H1 (cell line): ENCODE data around the gene OR12D1. TPM values are rescaled to one million over a fixed set of nuclear protein-coding genes. Genes with fewer than 3 reads are reported as not detected.

ENCODE experiments used
- CTCF ChIA-PET: fragments of 300-600 bp; sonication (Branson Sonifier 250); formaldehyde crosslinking; loops from one replicate; lab custom pipeline; 2021; ENCODE audit not compliant: partially characterized antibody; lab: Charles Lee
- POLR2A ChIA-PET: fragments of 300-600 bp; sonication (Branson Sonifier 250); formaldehyde crosslinking; loops from one replicate; lab custom pipeline; 2021; ENCODE audit warnings: inconsistent platforms; ENCODE audit not compliant: partially characterized antibody; lab: Charles Lee
- DNase-seq, 2 experiments: peaks; one replicate each; pipeline versions ENCODE4 v3.0.0 to v3.0.0-alpha.2; 2010 to 2022; ENCODE audit warnings: low spot score in 2 of 2, low read depth in 1 of 2, mixed read lengths in 1 of 2
- FAIRE-seq: peaks from 2 replicates; lab custom pipeline; 2011; peaks lifted over from hg19 to GRCh38; lab: Jason Lieb, UNC
- H2AFZ ChIP-seq: 2 replicates; pipeline ENCODE4 v1.8.1; 2012; ENCODE audit warnings: low read length, inconsistent platforms
- H2AK5ac ChIP-seq: 2 replicates; pipeline ENCODE4 v1.6.1; 2013; ENCODE audit warnings: low read depth, low read length
- H2BK120ac ChIP-seq: replicated peaks from 2 replicates; pipeline ENCODE3; 2013; ENCODE audit warnings: low read depth, low read length, inconsistent platforms
- H2BK12ac ChIP-seq: 2 replicates; pipeline ENCODE4 v1.6.1; 2013; ENCODE audit warnings: low read depth, low read length
- H2BK15ac ChIP-seq: 2 replicates; pipeline ENCODE4 v1.6.1; 2013; ENCODE audit warnings: low read length
- H2BK20ac ChIP-seq: 2 replicates; pipeline ENCODE4 v1.6.1; 2013; ENCODE audit warnings: low read length
- H2BK5ac ChIP-seq: 2 replicates; pipeline ENCODE4 v1.6.1; 2013; ENCODE audit warnings: low read depth, low read length
- H3K14ac ChIP-seq: 2 replicates; pipeline ENCODE4 v1.6.1; 2013; ENCODE audit warnings: inconsistent platforms; ENCODE audit not compliant: insufficient read length
- H3K18ac ChIP-seq: 2 replicates; pipeline ENCODE4 v1.6.1; 2013; ENCODE audit warnings: low read length; ENCODE audit errors: extremely low read depth
- H3K23ac ChIP-seq: 2 replicates; pipeline ENCODE4 v1.6.1; 2013; ENCODE audit warnings: inconsistent platforms; ENCODE audit not compliant: insufficient read length
- H3K23me2 ChIP-seq: 2 replicates; pipeline ENCODE4 v1.6.1; 2013; ENCODE audit warnings: low read depth, low read length
- H3K27ac ChIP-seq: 2 replicates; pipeline ENCODE4 v1.6.1; 2011; ENCODE audit warnings: low read depth, low read length, inconsistent platforms
- H3K27me3 ChIP-seq, 4 experiments: replicated peaks in 1 of 4; 1 replicate in 1 of 4; 2 replicates in 3 of 4; pipeline versions ENCODE4 v1.6.1 to v1.8.1; 2011 to 2013; ENCODE audit warnings: low read length in 3 of 4, mild to moderate bottlenecking in 3 of 4, inconsistent platforms in 2 of 4, mixed read lengths in 2 of 4, moderate library complexity in 1 of 4; ENCODE audit not compliant: control insufficient read depth in 3 of 4, insufficient read depth in 3 of 4; ENCODE audit errors: extremely low read depth in 1 of 4
- H3K36me3 ChIP-seq, 4 experiments: 2 replicates each; pipeline versions ENCODE4 v1.6.1 to v1.8.1; 2011 to 2013; ENCODE audit warnings: mild to moderate bottlenecking in 4 of 4, low read length in 3 of 4, moderate library complexity in 2 of 4, control low read depth in 1 of 4, inconsistent platforms in 1 of 4; ENCODE audit not compliant: insufficient read depth in 4 of 4, control insufficient read depth in 2 of 4
- H3K4ac ChIP-seq: replicated peaks from 2 replicates; pipeline ENCODE3; 2013; ENCODE audit warnings: low read length, low read depth, mixed read lengths, inconsistent platforms; ENCODE audit not compliant: insufficient read length
- H3K4me1 ChIP-seq, 4 experiments: replicated peaks in 1 of 4; 1 replicate in 1 of 4; 2 replicates in 3 of 4; pipeline versions ENCODE4 v1.6.1 to v1.8.1; 2011 to 2013; ENCODE audit warnings: low read length in 3 of 4, inconsistent platforms in 2 of 4, mixed read lengths in 1 of 4; ENCODE audit not compliant: insufficient read depth in 4 of 4, control insufficient read depth in 3 of 4
- H3K4me2 ChIP-seq, 2 experiments: 2 replicates each; pipeline versions ENCODE4 v1.6.1 to v1.8.1; 2011 to 2013; ENCODE audit warnings: low read depth in 2 of 2, low read length in 2 of 2, control low read depth in 1 of 2, inconsistent platforms in 1 of 2, mild to moderate bottlenecking in 1 of 2; ENCODE audit not compliant: insufficient read depth in 1 of 2
- H3K4me3 ChIP-seq, 4 experiments: fragments of 200-600, 300-600 bp in 1 of 4; sonication (generic), shearing (Covaris generic), sonication (Bioruptor Twin) in 1 of 4; 2 replicates each; pipeline versions ENCODE4 v1.5.1 to v1.8.1; 2011 to 2016; ENCODE audit warnings: low read length in 4 of 4, low read depth in 3 of 4, control low read depth in 2 of 4, inconsistent platforms in 2 of 4, mild to moderate bottlenecking in 2 of 4, mixed read lengths in 1 of 4, moderate library complexity in 1 of 4; ENCODE audit not compliant: insufficient read depth in 2 of 4; ENCODE audit errors: extremely low read depth in 1 of 4
- H3K56ac ChIP-seq: replicated peaks from 2 replicates; pipeline ENCODE3; 2013; ENCODE audit warnings: low read depth, mild to moderate bottlenecking, mixed read lengths, low read length, inconsistent platforms; ENCODE audit not compliant: insufficient read length
- H3K79me1 ChIP-seq: 2 replicates; pipeline ENCODE4 v1.6.1; 2013; ENCODE audit warnings: low read depth, low read length, control low read depth
- H3K79me2 ChIP-seq, 2 experiments: 2 replicates each; pipeline versions ENCODE4 v1.6.1 to v1.8.1; 2012 to 2013; ENCODE audit warnings: low read length in 2 of 2, mild to moderate bottlenecking in 2 of 2, inconsistent platforms in 1 of 2; ENCODE audit not compliant: insufficient read depth in 2 of 2, control insufficient read depth in 1 of 2
- H3K9ac ChIP-seq, 4 experiments: replicated peaks in 1 of 4; 1 replicate in 1 of 4; 2 replicates in 3 of 4; pipeline versions ENCODE4 v1.6.1 to v1.8.1; 2011 to 2013; ENCODE audit warnings: low read depth in 3 of 4, low read length in 3 of 4, control low read depth in 2 of 4, mild to moderate bottlenecking in 2 of 4, moderate library complexity in 2 of 4, inconsistent platforms in 1 of 4; ENCODE audit errors: extremely low read depth in 1 of 4
- H3K9me3 ChIP-seq, 2 experiments: 2 replicates each; pipeline versions ENCODE4 v1.6.1 to v1.8.1; 2012 to 2013; ENCODE audit warnings: mild to moderate bottlenecking in 2 of 2, moderate library complexity in 2 of 2, control low read depth in 1 of 2, inconsistent platforms in 1 of 2, low read depth in 1 of 2, low read length in 1 of 2, mixed read lengths in 1 of 2; ENCODE audit not compliant: insufficient read depth in 2 of 2
- H4K20me1 ChIP-seq, 2 experiments: replicated peaks in 1 of 2; 2 replicates each; pipeline versions ENCODE3 to v1.8.1; 2011 to 2013; ENCODE audit warnings: inconsistent platforms in 2 of 2, low read length in 2 of 2, mild to moderate bottlenecking in 1 of 2; ENCODE audit not compliant: insufficient read depth in 2 of 2, control insufficient read depth in 1 of 2
- H4K5ac ChIP-seq: 2 replicates; pipeline ENCODE4 v1.6.1; 2013; ENCODE audit warnings: low read length, low read depth, mixed read lengths, inconsistent platforms; ENCODE audit not compliant: insufficient read length
- H4K8ac ChIP-seq: 2 replicates; pipeline ENCODE4 v1.8.0; 2013; ENCODE audit warnings: mild to moderate bottlenecking, moderate library complexity, low read length, inconsistent platforms; ENCODE audit not compliant: insufficient read depth; ENCODE audit errors: extremely low read depth
- H4K91ac ChIP-seq: replicated peaks from 2 replicates; pipeline ENCODE3; 2013; ENCODE audit warnings: low read length, mixed read lengths, inconsistent platforms; ENCODE audit not compliant: insufficient read length
- CHD2 ChIP-seq: IDR thresholded peaks from 2 replicates; pipeline ENCODE4 v1.6.1; 2012; ENCODE audit warnings: low read length, improper control_type of control experiment
- KDM1A ChIP-seq: fragments of 200-600, 300-600 bp; sonication (generic); IDR thresholded peaks from 2 replicates; pipeline ENCODE4 v1.7.1; 2016; ENCODE audit warnings: mild to moderate bottlenecking, low read length, borderline replicate concordance
- NRF1 ChIP-seq: IDR thresholded peaks from 2 replicates; pipeline ENCODE4 v1.6.1; 2011; ENCODE audit warnings: mild to moderate bottlenecking, low read depth, low read length, improper control_type of control experiment
- SIN3A ChIP-seq, 2 experiments: IDR thresholded peaks in 1 of 2; conservative IDR thresholded peaks in 1 of 2; 2 replicates each; pipeline ENCODE4 v1.6.1; 2011 to 2012; ENCODE audit warnings: low read length in 2 of 2, improper control_type of control experiment in 1 of 2, low read depth in 1 of 2, mild to moderate bottlenecking in 1 of 2
- SIX5 ChIP-seq: IDR thresholded peaks from 2 replicates; pipeline ENCODE4 v1.6.1; 2011; ENCODE audit warnings: mild to moderate bottlenecking, low read depth, low read length
- SRF ChIP-seq: IDR thresholded peaks from 2 replicates; pipeline ENCODE4 v1.6.1; 2011; ENCODE audit warnings: mild to moderate bottlenecking, low read depth, low read length, moderate library complexity
- WGBS, 2 experiments: shearing (Covaris generic) in 1 of 2; methylation state at CpG; one replicate each; pipeline versions ENCODE4 v1.1.6 to v1.1.7; 2013 to 2015; ENCODE audit warnings: low lambda C conversion rate in 2 of 2, mixed read lengths in 2 of 2, inconsistent platforms in 1 of 2, low coverage in 1 of 2, missing lambda C conversion rate in 1 of 2; ENCODE audit not compliant: insufficient replicate concordance in 2 of 2, insufficient coverage in 1 of 2, insufficient read length in 1 of 2; ENCODE audit errors: extremely low coverage in 1 of 2, missing lambda C conversion rate in 1 of 2; 5-methylcytosine and 5-hydroxymethylcytosine counted together
- polyA plus RNA-seq, 7 experiments: library from polyadenylated mRNA; depleted of rRNA in 3 of 7; stranded (reverse) in 5 of 7; unstranded in 2 of 7; fragments of >200 nt in 5 of 7; fragments of 200-250 nt in 2 of 7; gene quantifications; 1 replicate in 5 of 7; 2 replicates in 1 of 7; 4 replicates in 1 of 7; pipeline versions ENCODE4 v1.2.1 to v1.2.3, GENCODE V29; 2011 to 2013; ENCODE audit warnings: missing spikeins in 2 of 7, mixed read lengths in 2 of 7
- total RNA-seq: library from RNA; stranded (reverse); fragmentation: NEBNext Ultra II Directional; extraction: Animal tissue kit (Norgen Biotek cat#: 25700); gene quantifications from 2 replicates; pipeline ENCODE4 v1.2.1, GENCODE V29; 2021

OR12D1 gene
- total and polyA plus RNA-seq, 2 of the 8 experiments (the other 6 are each of a cell fraction or from before 2014, with no cell fraction given), result not detected

DNA sequence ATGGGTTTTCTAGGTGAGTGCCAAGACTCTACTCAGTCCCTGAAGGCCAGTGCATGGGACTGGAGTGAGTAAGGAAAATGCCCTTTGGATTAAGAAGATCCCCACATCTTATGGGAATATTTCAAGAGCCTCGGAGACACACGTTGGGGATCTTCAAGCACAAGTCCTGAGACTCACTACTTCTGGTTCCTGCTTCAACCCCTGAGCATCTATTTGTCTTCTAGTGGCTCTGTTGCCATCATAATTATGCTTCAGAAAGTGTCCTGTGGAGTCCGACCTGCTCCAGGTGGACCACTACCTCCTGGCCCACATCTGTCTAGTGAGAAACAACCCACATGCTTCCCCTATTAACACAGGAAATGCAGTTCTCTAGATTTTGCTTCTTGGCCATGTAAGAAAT, 46.0 kb upstream of the OR12D1 start, which contains the start of gene OR5V1:
OR5V1 (minus strand) TSS at position 101 of the 400 bp plus-strand sequence. CDS start 12,670 bp downstream, outside the sequence.
- H2BK120ac ChIP-seq, result no peak within 1 kb of the TSS
- no peak within 1 kb of the TSS for H3K18ac ChIP-seq
- H3K4me3 ChIP-seq, result no peak within 1 kb of the TSS
- no peak within 1 kb of the TSS for H2BK15ac ChIP-seq
- H4K5ac ChIP-seq, result no peak within 1 kb of the TSS
- no peak within 1 kb of the TSS for H2BK5ac ChIP-seq
- no peak within 1 kb of the TSS for H4K8ac ChIP-seq
- H2AK5ac ChIP-seq, result no peak within 1 kb of the TSS
- no peaks in the 10 kb centered on the region for H4K20me1 ChIP-seq
- no peaks in the 10 kb centered on the region for H3K79me2 ChIP-seq
- H3K23ac ChIP-seq, result no peak within 1 kb of the TSS
- no peak within 1 kb of the TSS for H3K14ac ChIP-seq
- ChIA-PET POLR2A (no interaction called here), CTCF (interaction anchor here (3.4 kb wide), 1 partner anchor 221 kb away, joined by 12 read pairs; no protein-coding TSS in a partner anchor)
- no peaks in the 10 kb centered on the region for H3K9me3 ChIP-seq
- no peaks in the 10 kb centered on the region for H3K4me1 ChIP-seq
- H3K4ac ChIP-seq, result no peak within 1 kb of the TSS
- H3K79me1 ChIP-seq, result no peaks in the 10 kb centered on the region
- no peak within 1 kb of the TSS for H3K4me2 ChIP-seq
- no peak within 1 kb of the TSS for H3K27ac ChIP-seq
- no peak for DNase-seq
- H3K56ac ChIP-seq, result no peak within 1 kb of the TSS
- 83% methylated on average over 3 of the region's 3 CpGs; no CpG with 5 or more reads in 1 of the 2 experiments for WGBS, 2 experiments
- H2BK20ac ChIP-seq, result no peak within 1 kb of the TSS
- FAIRE-seq, result no peak
- H2BK12ac ChIP-seq, result no peak within 1 kb of the TSS
- H3K23me2 ChIP-seq, result no peaks in the 10 kb centered on the region
- no peak within 1 kb of the TSS for H3K9ac ChIP-seq
- H3K36me3 ChIP-seq, result no peaks in the 10 kb centered on the region
- peak within 1 kb of the TSS; percentile 84; the same call in 1 of the 2 replicates for H2AFZ ChIP-seq
- H4K91ac ChIP-seq, result no peak within 1 kb of the TSS
- H3K27me3 ChIP-seq, result no peaks in the 10 kb centered on the region
- TF ChIP-seq NRF1, result no peak
- no peak for TF ChIP-seq SRF
- TF ChIP-seq KDM1A, result no peak
- TF ChIP-seq SIN3A (conservative IDR thresholded peaks at IDR 0.05 in 1 of 2, IDR thresholded peaks at IDR 0.05 in 1 of 2; ENCODE audit: low read depth in 1 of 2, low read length in 2 of 2), result no peak
- no peak for TF ChIP-seq SIX5
- no peak for TF ChIP-seq CHD2
